Neural cell (in vitro differentiated cells): ENCODE measurements around the gene ABHD17A.

ENCODE experiments used
- CTCF ChIP-seq: fragments of 450-650 bp; IDR thresholded peaks from 2 replicates; pipeline ENCODE4 v1.5.1; 2014; ENCODE audit warnings: antibody characterized with exemption, mild to moderate bottlenecking, moderate library complexity; ENCODE audit not compliant: poor library complexity, severe bottlenecking
- EP300 ChIP-seq: fragments of 450-650 bp; conservative IDR thresholded peaks from 2 replicates; pipeline ENCODE4 v1.6.1; 2014; ENCODE audit warnings: antibody characterized with exemption, mild to moderate bottlenecking, moderate library complexity; ENCODE audit not compliant: poor library complexity, severe bottlenecking
- EZH2 ChIP-seq: fragments of 200-600, 300-800 bp; shearing (Covaris generic), sonication (generic); IDR thresholded peaks from 2 replicates; pipeline ENCODE4 v1.6.1; 2014; ENCODE audit warnings: antibody characterized with exemption, low read length, borderline replicate concordance, mild to moderate bottlenecking; ENCODE audit not compliant: insufficient read depth, poor library complexity, severe bottlenecking

GRCh38 chr19:1849132-1849474 lies 36.2 kb downstream of the ABHD17A start:
- TF ChIP-seq EP300 (no peak), CTCF (no peak), EZH2 (no peak)
